ENCODE results near the gene FIGNL2. TPM values are rescaled to one million over a fixed set of nuclear protein-coding genes. Genes with fewer than 3 reads are reported as not detected.
A peak's percentile ranks its signal among the peaks of the same experiment; 100 is the strongest.
"Not testable (repeated sequence)": the region's sequence is repeated elsewhere in the genome, so short reads cannot be mapped to it uniquely, and the experiment has no call there.

The FIGNL2 gene
- total RNA-seq, 2 experiments from 2014 or later, result 0.29 to 0.40 TPM

DNA sequence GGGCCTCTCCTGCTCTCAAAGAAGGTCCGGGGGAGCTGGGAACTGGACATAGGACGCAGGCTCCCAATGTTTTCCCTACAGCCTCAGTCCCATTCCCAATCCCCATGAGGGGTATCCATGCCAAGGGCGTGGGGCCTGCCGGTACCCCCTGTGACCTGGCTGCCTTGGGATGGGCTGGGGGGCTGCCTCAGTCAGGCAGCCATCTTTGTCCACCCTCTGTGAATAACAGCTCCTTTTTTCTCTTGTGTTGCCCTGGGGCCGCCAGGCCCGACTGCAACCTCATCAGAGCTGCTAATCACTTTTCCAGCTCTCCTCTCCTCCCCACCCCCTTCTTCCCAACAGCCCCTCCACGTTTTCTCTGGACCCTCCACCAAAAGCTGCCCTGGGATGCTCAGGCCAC lies 11.2 kb downstream of the FIGNL2 start:
- H3K27me3 Mint-ChIP-seq, result peaks cover 64% of the 10 kb centered on the region
- H3K4me3 Mint-ChIP-seq, result no peak overlapping the region
- no peaks in the 10 kb centered on the region for H3K9me3 Mint-ChIP-seq
- H3K27ac Mint-ChIP-seq, result no peak overlapping the region
- DNase-seq, result no peak
- no peaks in the 10 kb centered on the region for H3K36me3 Mint-ChIP-seq
- H3K4me1 Mint-ChIP-seq, result peaks cover 9% of the 10 kb centered on the region

- Mint-ChIP-seq H3K36me3 (no peaks in the 10 kb centered on the region), H3K27me3 (peaks cover 65% of the 10 kb centered on the region), H3K4me1 (peaks cover 10% of the 10 kb centered on the region), H3K9me3 (no peaks in the 10 kb centered on the region), H3K4me3 (no peak overlapping the region), H3K27ac (no peak overlapping the region)
- DNase-seq, result no peak
Observed at GRCh38 chr12:51836827-51837173, 11.7 kb downstream of the FIGNL2 start.

- Mint-ChIP-seq H3K9me3 (no peaks in the 10 kb centered on the region), H3K27ac (no peak overlapping the region), H3K4me1 (peaks cover 10% of the 10 kb centered on the region), H3K4me3 (no peak overlapping the region), H3K36me3 (no peaks in the 10 kb centered on the region), H3K27me3 (peaks cover 64% of the 10 kb centered on the region)
- DNase-seq, result no peak
Observed at GRCh38 chr12:51836041-51836826, 12.3 kb downstream of the FIGNL2 start.

GRCh38 chr12:51834411-51834810 lies 14.1 kb downstream of the FIGNL2 start:
- H3K36me3 Mint-ChIP-seq, result no peaks in the 10 kb centered on the region
- no peaks in the 10 kb centered on the region for H3K9me3 Mint-ChIP-seq
- no peak for DNase-seq
- no peak overlapping the region for H3K27ac Mint-ChIP-seq
- no peak overlapping the region for H3K4me3 Mint-ChIP-seq
- H3K27me3 Mint-ChIP-seq, result peaks cover 65% of the 10 kb centered on the region
- peaks cover 10% of the 10 kb centered on the region for H3K4me1 Mint-ChIP-seq

GRCh38 chr12:51833448-51834227 lies 14.9 kb downstream of the FIGNL2 start:
- Mint-ChIP-seq H3K9me3 (no peaks in the 10 kb centered on the region), H3K4me3 (no peak overlapping the region), H3K27me3 (peaks cover 59% of the 10 kb centered on the region), H3K4me1 (peaks cover 12% of the 10 kb centered on the region), H3K36me3 (no peaks in the 10 kb centered on the region), H3K27ac (no peak overlapping the region)
- DNase-seq, result no peak

GRCh38 chr12:51832354-51833107 lies 16.0 kb downstream of the FIGNL2 start:
- H3K9me3 Mint-ChIP-seq, result no peaks in the 10 kb centered on the region
- no peak for DNase-seq
- peaks cover 23% of the 10 kb centered on the region for H3K4me1 Mint-ChIP-seq
- H3K27ac Mint-ChIP-seq, result no peak overlapping the region
- no peaks in the 10 kb centered on the region for H3K36me3 Mint-ChIP-seq
- H3K4me3 Mint-ChIP-seq, result no peak overlapping the region
- peaks cover 55% of the 10 kb centered on the region for H3K27me3 Mint-ChIP-seq

DNA sequence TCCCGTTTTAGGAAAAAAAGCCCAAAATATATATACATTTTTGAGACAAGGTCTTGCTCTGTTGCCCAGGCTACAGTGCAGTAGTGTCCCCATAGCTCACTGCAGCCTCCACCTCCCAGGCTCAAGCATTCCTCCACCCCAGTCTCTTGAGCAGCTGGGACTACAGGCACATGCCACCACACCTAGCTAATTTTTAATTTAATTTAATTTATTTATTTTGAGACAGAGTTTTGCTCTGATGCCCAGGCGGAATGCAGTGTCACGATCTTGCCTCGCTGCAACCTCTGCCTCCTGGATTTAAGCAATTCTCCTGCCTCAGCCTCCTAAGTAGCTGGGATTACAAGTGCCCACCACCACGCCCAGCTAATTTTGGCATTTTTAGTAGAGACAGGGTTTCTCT lies 16.7 kb downstream of the FIGNL2 start:
- not testable (repeated sequence) for DNase-seq, H3K9me3 Mint-ChIP-seq, H3K27ac Mint-ChIP-seq, H3K36me3 Mint-ChIP-seq, H3K4me3 Mint-ChIP-seq
- Mint-ChIP-seq H3K4me1 (peaks cover 30% of the 10 kb centered on the region), H3K27me3 (peaks cover 52% of the 10 kb centered on the region)

DNA sequence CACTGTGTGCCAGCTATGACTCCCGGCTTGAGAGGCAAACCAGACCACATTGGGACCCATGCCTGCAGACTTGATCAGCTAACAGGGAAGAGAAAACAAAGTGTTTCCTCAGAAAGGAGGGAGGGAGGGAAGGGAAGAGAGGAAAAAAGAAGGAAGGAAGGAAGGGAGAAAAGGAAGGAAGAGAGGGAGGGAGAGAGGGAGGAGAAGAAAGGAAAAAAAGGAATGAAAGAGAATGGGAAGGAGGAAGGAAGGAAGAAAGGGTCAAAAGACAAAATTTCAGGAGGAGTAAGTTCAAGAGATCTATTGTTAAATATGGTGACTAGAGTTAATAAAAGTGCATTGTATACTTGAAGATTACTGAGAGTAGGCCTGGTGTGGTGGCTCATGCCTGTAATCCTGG lies 18.9 kb downstream of the FIGNL2 start:
- Mint-ChIP-seq H3K4me1 (peaks cover 34% of the 10 kb centered on the region), H3K4me3 (no peak overlapping the region), H3K9me3 (no peaks in the 10 kb centered on the region), H3K36me3 (no peaks in the 10 kb centered on the region), H3K27ac (no peak overlapping the region), H3K27me3 (peaks cover 42% of the 10 kb centered on the region)
- no peak for DNase-seq

GRCh38 chr12:51829011-51829481 lies 19.5 kb downstream of the FIGNL2 start:
- Mint-ChIP-seq H3K9me3 (no peaks in the 10 kb centered on the region), H3K27me3 (peaks cover 38% of the 10 kb centered on the region), H3K27ac (no peak overlapping the region), H3K36me3 (no peaks in the 10 kb centered on the region), H3K4me3 (no peak overlapping the region), H3K4me1 (peaks cover 34% of the 10 kb centered on the region)
- DNase-seq, result no peak

DNA sequence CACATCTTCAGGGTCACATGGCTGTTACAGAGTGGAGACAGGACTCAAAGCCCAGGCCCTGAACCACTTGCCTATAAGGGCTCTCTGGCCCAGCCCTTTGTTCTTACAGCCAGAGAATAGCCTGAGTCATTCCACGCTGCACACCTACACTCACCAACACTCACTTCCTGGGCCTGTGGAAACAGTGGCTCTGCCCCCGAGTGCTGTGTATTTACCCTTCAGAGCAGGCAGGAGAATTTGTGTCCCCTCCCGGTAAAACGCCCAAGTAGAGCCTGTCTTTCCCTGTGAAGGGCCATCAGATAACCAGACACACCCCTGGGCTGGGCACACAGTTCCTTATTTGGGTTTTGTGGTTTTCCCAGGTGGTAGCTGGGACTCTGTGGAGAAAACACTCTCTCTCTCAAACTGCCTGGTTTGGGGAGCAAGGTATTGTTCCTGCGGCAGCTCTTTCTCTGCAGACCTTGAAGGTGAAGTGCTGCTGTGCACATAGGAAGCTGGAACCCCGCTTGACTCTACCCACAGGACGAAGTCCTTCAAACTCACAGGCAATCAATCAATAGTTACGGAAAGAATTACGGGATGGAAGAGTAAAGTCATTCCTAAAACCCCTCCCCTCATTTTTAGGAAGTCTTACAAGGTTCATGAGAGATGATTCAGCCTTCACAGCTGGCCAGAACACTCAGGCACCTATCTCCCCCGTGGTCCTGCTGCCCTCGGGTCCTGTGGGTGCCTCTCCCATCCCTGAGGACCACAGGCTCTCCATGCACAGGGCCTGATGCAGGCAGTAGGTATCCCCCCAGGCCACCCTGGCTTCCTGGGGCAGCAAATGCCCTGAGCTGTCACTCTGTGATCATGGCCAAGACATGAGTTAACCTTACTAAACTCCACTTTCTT lies 20.3 kb downstream of the FIGNL2 start:
- Mint-ChIP-seq H3K27me3 (peaks cover 29% of the 10 kb centered on the region), H3K9me3 (no peaks in the 10 kb centered on the region), H3K36me3 (no peaks in the 10 kb centered on the region), H3K27ac (peak overlapping the region; percentile 82), H3K4me3 (peak overlapping the region; percentile 19), H3K4me1 (peaks cover 36% of the 10 kb centered on the region)
- DNase-seq, result peak; percentile 73

GRCh38 chr12:51826881-51827280 lies 21.6 kb downstream of the FIGNL2 start:
- Mint-ChIP-seq H3K27me3 (peaks cover 16% of the 10 kb centered on the region), H3K4me1 (peaks cover 39% of the 10 kb centered on the region)
- no peak for DNase-seq

DNA sequence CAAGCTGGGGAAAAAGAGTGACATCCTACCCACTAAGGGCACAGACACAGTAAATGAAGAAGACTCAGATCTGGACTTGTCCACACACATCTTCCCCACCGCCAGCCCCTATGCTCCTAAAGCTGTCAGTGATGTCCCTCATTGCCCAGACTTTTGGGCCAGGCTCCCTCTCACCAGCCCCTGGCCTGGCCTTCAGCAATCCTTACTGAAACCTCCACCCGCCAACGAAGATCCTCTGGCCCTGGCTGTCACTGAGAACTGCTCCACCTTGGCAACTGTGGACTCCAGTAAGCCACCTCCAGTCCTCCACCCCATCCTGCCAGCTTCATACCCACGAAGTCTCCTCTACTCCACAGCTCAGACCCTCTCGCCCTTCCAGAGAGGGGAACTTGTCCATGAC lies 23.3 kb downstream of the FIGNL2 start:
- DNase-seq, result no peak
- no peak overlapping the region for H3K4me3 Mint-ChIP-seq
- no peaks in the 10 kb centered on the region for H3K9me3 Mint-ChIP-seq
- H3K4me1 Mint-ChIP-seq, result peaks cover 39% of the 10 kb centered on the region
- no peak overlapping the region for H3K27ac Mint-ChIP-seq
- peaks cover 6% of the 10 kb centered on the region for H3K27me3 Mint-ChIP-seq
- no peaks in the 10 kb centered on the region for H3K36me3 Mint-ChIP-seq

More at GRCh38 chr12:51826881-51827280, 21.6 kb downstream of the FIGNL2 start:
- H3K9me3 Mint-ChIP-seq, result no peaks in the 10 kb centered on the region
- no peak overlapping the region for H3K4me3 Mint-ChIP-seq
- no peak overlapping the region for H3K27ac Mint-ChIP-seq
- no peaks in the 10 kb centered on the region for H3K36me3 Mint-ChIP-seq

DNA sequence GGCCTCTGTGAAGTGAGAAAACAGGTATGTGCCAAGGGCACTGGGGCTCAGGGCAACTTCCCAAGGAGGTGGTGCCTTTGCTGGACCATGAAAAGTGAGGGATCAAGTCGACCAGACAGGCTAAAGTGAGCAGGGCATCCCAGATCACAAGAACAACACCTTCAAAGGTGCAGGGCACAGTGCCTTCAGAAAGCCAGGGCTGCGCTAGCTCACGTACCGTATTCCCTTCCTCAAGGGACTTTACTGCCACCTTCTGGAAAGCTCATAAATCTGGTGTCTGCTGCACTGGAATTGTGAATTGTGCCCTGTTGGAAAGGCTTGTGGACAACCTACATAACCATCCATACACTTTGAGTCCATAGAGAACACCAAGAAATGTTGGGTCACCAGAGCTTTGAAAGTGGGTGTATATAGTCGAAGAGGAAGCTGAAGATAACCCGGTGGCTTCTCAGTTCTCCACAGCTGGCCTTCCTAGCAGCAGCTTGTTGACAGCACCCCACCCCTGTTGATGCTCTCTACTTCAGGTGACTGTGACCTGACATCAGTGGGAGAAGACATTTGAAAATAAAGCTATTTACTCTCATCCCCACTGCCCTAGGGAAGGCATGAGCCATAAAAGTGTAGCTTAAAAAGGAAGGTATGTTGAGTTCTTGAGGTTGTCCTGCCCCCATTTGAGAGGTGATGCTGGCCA lies 24.5 kb downstream of the FIGNL2 start:
- peaks cover 46% of the 10 kb centered on the region for H3K4me1 Mint-ChIP-seq
- H3K27me3 Mint-ChIP-seq, result no peaks in the 10 kb centered on the region

GRCh38 chr12:51822956-51823355 lies 25.6 kb downstream of the FIGNL2 start:
- Mint-ChIP-seq H3K4me1 (peaks cover 40% of the 10 kb centered on the region), H3K36me3 (no peaks in the 10 kb centered on the region), H3K27ac (no peak overlapping the region), H3K4me3 (peak overlapping the region; percentile 75), H3K9me3 (no peaks in the 10 kb centered on the region), H3K27me3 (no peaks in the 10 kb centered on the region)
- DNase-seq, result no peak

More for the DNA sequence above, 24.5 kb downstream of the FIGNL2 start:
- H3K27ac Mint-ChIP-seq, result no peak overlapping the region
- no peak for DNase-seq
- H3K4me3 Mint-ChIP-seq, result no peak overlapping the region
- no peaks in the 10 kb centered on the region for H3K36me3 Mint-ChIP-seq
- no peaks in the 10 kb centered on the region for H3K9me3 Mint-ChIP-seq
